Stimulated activated CD4-positive, alpha-beta T cell treated with anti-CD3 and anti-CD28 coated beads, Interleukin-2, amount 100 ng/mL, for 48 hours (primary cell): Measurements from ENCODE around the gene SLC25A26.
"Not testable (repeated sequence)": the region's sequence is repeated elsewhere in the genome, so short reads cannot be mapped to it uniquely, and the experiment has no call there.

Source experiments
- DNase-seq, 2 donors: peaks; one replicate each; pipeline ENCODE4 v3.0.0-alpha.2; 2020

Gene SLC25A26

GRCh38 chr3:66220602-66221377 is at the start of gene SLC25A26:
TSS of gene SLC25A26 (plus strand) at chr3:66221001. CDS start at chr3:66221095, 94 bp downstream.
- DNase-seq = peak; percentile 89 to 96

- DNase-seq = no peak
Observed at GRCh38 chr3:66172394-66172793, 48.4 kb upstream of the SLC25A26 start.

DNA sequence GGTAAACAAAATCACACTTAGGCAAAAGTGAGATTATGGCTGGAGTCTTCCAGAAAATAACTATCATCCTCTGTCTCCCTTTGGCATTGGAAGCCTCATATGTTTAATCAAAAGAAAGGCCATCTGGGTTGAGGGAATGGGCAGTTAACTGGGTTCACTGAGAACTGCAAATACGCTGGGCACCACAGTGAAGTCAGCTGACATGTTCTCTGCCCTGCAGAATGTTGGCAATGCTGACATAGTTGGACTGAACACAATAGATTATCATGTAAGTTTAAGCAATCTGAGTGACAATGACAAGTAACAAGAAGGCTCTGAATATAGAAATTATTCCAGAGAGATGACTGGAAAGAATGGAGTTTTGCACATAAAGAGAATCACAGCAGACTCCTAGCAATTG is 43.8 kb upstream of the SLC25A26 start:
- no peak for DNase-seq

- no peak for DNase-seq
Observed at GRCh38 chr3:66178206-66178605, 42.6 kb upstream of the SLC25A26 start.

- no peak for DNase-seq
Observed at GRCh38 chr3:66179793-66180192, 41.0 kb upstream of the SLC25A26 start.

GRCh38 chr3:66181764-66182163 is 39.0 kb upstream of the SLC25A26 start:
- no peak for DNase-seq

DNA sequence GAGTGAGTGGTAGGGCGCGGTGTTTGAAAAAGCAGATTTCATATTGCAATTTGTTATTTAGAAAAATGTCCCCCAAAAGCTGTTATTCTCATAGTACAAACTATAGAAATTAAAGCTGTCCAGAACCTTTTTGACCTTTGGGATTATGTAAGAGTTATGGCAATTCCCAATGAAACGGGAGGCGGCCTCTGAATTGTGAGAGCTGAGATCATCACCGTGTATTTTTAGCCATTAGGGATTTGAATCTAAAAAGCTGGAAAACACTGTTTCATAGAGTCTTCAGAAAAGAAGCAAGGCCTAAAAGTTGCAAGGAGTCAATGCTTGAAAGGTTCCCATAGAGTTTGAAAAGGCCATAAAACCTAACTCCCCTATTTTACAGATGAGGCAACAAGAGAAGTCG is 38.6 kb upstream of the SLC25A26 start:
- DNase-seq = no peak

DNA sequence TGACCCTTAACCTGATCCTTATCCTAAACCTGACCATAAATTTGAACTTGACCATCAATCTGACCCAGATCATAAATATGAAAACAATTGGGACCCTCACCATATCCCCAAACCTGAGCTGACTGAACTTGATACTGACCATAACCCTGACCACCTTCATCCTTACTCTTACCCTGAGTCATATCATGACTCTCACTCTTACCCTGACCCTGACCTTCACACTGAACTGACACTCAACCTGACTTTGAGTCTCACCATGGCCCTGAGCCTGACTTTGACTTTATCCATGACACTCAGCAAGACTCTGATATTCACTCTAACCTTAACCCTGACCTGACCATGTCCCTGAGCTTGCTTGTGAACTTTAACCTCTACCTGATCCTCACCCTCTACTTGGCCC is 34.3 kb upstream of the SLC25A26 start:
- no peak for DNase-seq

DNA sequence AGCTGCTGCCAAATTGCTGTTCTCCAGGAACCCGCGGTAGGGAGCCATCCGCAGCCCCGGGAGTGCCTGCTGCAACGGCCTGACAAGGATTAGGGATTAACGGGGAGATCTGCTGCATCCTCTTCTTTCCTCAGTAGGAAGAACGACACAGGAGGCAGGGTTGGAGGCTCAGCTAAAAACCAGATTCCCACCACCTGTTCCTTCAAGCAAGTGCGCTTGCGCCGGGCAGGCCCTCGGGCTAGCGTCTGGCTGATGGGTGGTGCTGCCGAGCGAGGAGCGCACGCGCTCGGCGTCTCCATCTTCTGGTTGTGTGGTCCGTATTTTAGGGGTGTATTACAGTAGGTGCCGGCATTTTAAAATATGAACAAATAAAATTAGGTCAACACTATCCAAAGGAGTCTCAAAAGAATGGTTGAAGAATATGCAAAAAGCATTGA is 25.4 kb upstream of the SLC25A26 start:
- DNase-seq = peak; percentile 9 to 13

DNA sequence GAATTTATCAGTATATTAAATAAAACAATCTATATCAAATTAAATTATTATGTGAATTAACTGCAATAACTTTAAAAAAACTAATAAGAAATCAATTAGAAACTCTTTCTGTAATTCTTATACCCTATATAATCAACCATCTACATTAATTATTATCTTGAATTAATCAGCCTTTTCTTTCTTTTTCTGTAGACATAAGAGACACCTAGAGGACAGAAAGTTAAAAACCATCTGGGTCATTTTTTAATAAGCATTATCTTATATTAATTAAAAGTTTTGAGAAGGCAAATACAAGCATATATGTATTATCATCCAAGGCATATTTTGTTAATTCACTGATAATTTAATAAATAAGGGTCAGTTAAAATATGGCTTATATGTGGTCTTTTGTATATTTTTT is 24.2 kb upstream of the SLC25A26 start:
- no peak for DNase-seq

- DNase-seq = no peak
Observed at GRCh38 chr3:66198437-66199088, 22.2 kb upstream of the SLC25A26 start.

DNA sequence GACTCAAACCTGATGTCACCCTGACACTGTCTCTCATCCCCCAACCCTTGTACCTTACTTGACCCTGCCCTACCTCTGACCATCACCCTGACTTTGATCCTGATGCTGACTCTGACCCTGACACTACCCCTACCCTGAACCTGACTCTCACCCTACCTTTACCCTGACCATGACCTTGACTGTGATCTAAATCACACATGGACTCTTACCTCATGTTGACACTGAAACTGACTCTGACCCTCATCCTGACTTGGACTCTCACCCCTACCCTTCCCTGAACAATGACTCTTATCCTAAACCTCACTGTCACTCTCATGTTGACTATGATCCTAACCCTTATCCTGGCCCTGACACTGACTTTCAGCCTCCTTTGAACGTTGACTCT is 21.7 kb upstream of the SLC25A26 start:
- DNase-seq = no peak

GRCh38 chr3:66200147-66200546 is 20.7 kb upstream of the SLC25A26 start:
- DNase-seq = no peak

DNA sequence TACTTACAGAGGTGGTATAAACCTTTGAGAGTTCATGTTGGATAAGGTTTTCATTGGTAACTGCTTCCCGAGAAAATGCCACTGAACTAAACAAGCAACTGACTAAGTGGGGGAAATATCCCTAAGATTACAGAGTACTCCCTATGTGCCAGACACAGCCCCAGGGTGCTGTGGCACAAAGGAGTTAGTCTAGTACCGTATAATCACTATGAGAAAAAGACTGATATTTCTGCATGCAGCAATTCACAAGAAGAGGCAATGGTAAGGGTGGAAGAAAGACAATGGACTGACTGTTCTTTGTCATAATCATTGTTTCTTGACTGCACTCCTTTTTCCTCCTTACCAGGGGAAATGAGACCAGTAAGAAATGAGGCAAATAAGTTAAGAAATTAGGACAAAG is 20.0 kb upstream of the SLC25A26 start:
- no peak for DNase-seq

DNA sequence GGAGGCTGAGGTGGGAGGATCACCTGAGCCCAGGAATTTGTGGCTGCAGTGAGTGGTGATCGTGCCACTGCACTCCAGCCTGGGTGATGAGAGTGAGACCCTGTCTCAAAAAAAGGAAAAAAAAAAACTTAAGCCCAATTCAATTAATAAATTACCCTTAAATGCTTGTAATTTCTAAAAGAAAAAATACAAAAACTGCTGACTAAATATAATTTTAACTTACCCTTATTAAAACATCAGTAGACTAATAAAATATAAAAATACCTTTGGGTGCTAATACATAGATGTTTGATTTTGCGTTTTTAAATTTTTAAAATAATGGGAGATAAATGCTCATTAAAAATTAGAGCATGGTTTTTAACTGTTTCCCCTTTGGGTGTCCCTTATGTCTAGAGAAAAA is 17.5 kb upstream of the SLC25A26 start:
- no peak for DNase-seq

DNA sequence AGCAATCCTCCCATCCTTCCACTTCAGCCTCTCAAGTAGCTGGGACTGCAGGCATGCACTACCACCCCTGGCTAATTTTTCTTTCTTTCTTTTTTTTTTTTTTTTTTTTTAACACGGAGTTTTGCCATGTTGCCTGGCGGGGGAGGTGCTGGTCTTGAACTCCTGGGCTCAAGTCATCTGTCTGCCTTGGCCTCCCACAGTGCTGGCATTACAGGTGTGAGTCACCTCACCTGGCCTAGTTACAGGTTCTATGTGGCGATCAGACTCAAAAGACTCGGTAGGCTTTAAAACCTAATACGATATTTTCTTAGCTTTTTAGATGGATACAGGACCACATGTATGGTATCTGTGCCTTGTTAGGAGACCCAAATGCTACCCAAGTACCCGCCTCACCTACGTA is 14.0 kb upstream of the SLC25A26 start:
- DNase-seq = no peak

GRCh38 chr3:66208189-66208588 is 12.6 kb upstream of the SLC25A26 start:
- DNase-seq = no peak

- DNase-seq = no peak
Observed at GRCh38 chr3:66210687-66211295, 10.0 kb upstream of the SLC25A26 start.

GRCh38 chr3:66211779-66212178 is 9.0 kb upstream of the SLC25A26 start:
- DNase-seq = no peak

- no peak for DNase-seq
Observed at GRCh38 chr3:66215106-66215505, 5.7 kb upstream of the SLC25A26 start.

- no peak for DNase-seq
Observed at GRCh38 chr3:66220066-66220465, 735 bp upstream of the SLC25A26 start.

- DNase-seq = peak in 1 of 2 donors; percentile 11
Observed at GRCh38 chr3:66224220-66224619, 3.4 kb downstream of the SLC25A26 start.

DNA sequence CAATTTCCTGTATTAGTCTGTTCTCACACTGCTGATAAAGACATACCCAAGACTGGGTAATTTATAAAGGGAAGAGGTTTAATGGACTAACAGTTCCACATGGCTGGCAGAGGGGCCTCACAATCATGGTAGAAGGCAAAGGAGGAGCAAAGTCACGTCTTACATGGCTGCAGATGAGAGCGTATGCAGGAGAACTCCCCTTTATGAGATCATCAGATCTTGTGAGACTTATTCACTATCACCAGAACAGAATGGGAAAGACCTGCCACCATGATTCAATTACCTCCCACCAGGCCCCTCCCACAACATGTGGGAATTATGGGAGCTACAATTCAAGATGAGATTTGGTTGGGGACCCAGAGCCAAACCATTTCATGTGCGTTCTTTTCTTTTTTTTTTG is 5.3 kb downstream of the SLC25A26 start:
- DNase-seq = not testable (repeated sequence)

DNA sequence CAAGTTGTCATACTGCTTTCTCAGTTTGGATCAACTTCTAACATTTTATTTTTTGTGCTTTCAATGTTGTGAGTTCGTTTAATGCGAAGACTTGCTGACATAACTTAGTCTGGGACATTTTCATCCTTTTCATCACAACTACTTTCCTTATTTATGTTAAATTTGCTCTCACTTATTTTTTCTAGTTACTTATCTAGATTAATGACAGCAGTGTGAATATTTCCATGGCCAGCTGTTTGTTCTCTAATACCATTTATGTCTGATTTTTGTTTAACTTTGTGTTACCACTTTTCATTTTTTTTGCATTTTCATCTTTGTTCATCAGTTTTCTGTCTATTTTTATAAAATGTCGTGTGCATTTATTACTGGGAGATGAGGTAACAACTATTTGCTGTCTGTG is 6.2 kb downstream of the SLC25A26 start:
- DNase-seq = no peak
